Glutamatergic neuron (in vitro differentiated cells): ENCODE data around the gene POLR1B. TPM values are rescaled to one million over a fixed set of nuclear protein-coding genes. Genes with fewer than 3 reads are reported as not detected.
"Not testable (repeated sequence)": the region's sequence is repeated elsewhere in the genome, so short reads cannot be mapped to it uniquely, and the experiment has no call there.

Experiments
- DNase-seq: peaks from one replicate; pipeline ENCODE4 v3.0.0; 2022
- H3K27ac Mint-ChIP-seq: one replicate; pipeline ENCODE4 v1.8.0; 2020; ENCODE audit warnings: mild to moderate bottlenecking, mixed read lengths, inconsistent platforms; ENCODE audit not compliant: unreplicated experiment
- H3K27me3 Mint-ChIP-seq: one replicate; pipeline ENCODE4 v1.8.0; 2020; ENCODE audit warnings: mild to moderate bottlenecking, moderate library complexity, mixed read lengths, inconsistent platforms; ENCODE audit not compliant: unreplicated experiment
- H3K36me3 Mint-ChIP-seq: one replicate; pipeline ENCODE4 v1.8.0; 2020; ENCODE audit warnings: mild to moderate bottlenecking, mixed read lengths, inconsistent platforms; ENCODE audit not compliant: unreplicated experiment
- H3K4me1 Mint-ChIP-seq: one replicate; pipeline ENCODE4 v1.8.0; 2020; ENCODE audit warnings: mild to moderate bottlenecking, low read depth, mixed read lengths, inconsistent platforms; ENCODE audit not compliant: unreplicated experiment
- H3K4me3 Mint-ChIP-seq: one replicate; pipeline ENCODE4 v1.8.0; 2020; ENCODE audit warnings: mild to moderate bottlenecking, mixed read lengths, inconsistent platforms; ENCODE audit not compliant: unreplicated experiment
- H3K9me3 Mint-ChIP-seq: one replicate; pipeline ENCODE4 v1.8.0; 2020; ENCODE audit warnings: mild to moderate bottlenecking, moderate library complexity, mixed read lengths, inconsistent platforms; ENCODE audit not compliant: unreplicated experiment
- long read RNA-seq: library from polyadenylated mRNA; unstranded; transcript quantifications from one replicate; pipeline ENCODE4 v2.0.0, GENCODE V29; 2020; ENCODE audit not compliant: unreplicated experiment
- total RNA-seq: library from RNA; stranded (reverse); fragmentation: NEBNext Ultra II Directional; extraction: Animal tissue kit (Norgen Biotek cat#: 25700); gene quantifications from one replicate; pipeline ENCODE4 v1.2.1, GENCODE V29; 2021; ENCODE audit not compliant: unreplicated experiment
- TF ChIP-seq, protein P1 (sequence below): fragments of 200-600 bp; sonication (generic); IDR thresholded peaks from one replicate; pipeline ENCODE4 v1.5.0; 2021; ENCODE audit not compliant: partially characterized antibody, unreplicated experiment

Gene POLR1B, protein sequence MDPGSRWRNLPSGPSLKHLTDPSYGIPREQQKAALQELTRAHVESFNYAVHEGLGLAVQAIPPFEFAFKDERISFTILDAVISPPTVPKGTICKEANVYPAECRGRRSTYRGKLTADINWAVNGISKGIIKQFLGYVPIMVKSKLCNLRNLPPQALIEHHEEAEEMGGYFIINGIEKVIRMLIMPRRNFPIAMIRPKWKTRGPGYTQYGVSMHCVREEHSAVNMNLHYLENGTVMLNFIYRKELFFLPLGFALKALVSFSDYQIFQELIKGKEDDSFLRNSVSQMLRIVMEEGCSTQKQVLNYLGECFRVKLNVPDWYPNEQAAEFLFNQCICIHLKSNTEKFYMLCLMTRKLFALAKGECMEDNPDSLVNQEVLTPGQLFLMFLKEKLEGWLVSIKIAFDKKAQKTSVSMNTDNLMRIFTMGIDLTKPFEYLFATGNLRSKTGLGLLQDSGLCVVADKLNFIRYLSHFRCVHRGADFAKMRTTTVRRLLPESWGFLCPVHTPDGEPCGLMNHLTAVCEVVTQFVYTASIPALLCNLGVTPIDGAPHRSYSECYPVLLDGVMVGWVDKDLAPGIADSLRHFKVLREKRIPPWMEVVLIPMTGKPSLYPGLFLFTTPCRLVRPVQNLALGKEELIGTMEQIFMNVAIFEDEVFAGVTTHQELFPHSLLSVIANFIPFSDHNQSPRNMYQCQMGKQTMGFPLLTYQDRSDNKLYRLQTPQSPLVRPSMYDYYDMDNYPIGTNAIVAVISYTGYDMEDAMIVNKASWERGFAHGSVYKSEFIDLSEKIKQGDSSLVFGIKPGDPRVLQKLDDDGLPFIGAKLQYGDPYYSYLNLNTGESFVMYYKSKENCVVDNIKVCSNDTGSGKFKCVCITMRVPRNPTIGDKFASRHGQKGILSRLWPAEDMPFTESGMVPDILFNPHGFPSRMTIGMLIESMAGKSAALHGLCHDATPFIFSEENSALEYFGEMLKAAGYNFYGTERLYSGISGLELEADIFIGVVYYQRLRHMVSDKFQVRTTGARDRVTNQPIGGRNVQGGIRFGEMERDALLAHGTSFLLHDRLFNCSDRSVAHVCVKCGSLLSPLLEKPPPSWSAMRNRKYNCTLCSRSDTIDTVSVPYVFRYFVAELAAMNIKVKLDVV
- total RNA-seq = 13.9 TPM
- long read RNA-seq, full-length matches to known transcripts = 2 of 3 reads
- long read RNA-seq, partial matches to known transcripts = 0 of 3 reads
- long read RNA-seq, other reads (novel, unspliced or antisense) = 1 of 3 reads

DNA sequence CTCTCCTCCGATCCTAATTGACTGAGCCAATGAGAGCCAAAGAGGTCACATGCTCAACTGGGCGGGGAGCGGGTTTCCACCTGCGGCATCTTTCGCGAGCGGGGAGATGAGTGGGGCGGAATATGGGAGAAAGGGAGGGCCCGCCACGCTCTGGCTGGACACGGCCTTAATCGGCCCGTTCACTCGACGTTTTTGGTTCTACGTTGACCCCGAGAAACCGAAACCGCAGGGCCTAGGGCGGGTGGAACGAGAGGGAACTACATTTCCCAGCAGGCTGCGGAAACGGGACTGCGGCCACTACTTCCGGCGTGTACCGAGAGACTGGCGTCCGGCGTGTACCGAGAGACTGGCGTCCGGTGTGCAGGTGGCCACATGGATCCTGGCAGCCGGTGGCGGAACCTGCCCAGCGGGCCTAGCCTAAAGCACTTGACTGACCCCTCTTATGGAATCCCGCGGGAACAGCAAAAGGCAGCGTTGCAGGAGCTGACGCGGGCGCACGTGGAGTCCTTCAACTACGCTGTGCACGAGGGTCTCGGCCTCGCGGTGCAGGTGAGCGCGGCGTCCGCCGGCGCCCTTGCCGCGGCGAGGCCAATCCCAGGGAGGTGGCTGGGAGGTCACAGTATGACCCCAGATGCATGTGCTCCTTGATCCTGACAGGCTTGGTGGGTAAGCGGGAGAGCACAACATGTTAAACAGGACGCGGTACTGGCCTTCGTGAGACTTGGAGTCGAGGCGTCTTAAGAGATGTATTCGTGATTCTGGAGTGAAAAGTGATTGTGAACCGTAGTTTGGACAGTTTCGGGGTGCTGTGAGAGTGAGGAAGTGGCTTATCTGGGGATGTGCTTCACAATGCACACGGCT, at the start of gene POLR1B:
Gene POLR1B (plus strand): TSS at position 343 of the 861 bp plus-strand sequence. CDS start 30 bp downstream, at position 373.
- peaks cover 6% of the 10 kb centered on the region for H3K9me3 Mint-ChIP-seq

DNA sequence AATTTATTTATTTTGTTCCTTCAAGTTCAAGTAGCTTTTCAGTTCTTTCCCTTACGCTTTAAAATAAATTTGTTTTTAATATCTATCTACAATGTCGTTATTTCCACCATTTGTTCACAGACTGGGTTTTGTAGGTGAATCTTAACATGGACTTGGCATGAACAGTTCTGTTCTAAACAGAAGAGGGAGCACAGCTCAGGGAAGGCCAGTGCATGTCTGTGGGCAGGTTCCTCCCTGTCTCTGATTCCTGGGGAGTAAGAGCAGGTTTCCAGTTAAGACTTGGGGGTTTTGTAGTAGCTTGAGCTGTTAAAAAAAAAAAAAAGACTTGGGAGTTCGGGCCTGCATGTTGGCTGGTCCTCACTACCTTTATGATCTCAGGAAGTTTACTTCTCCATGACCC, 49.2 kb upstream of the POLR1B start:
- Mint-ChIP-seq H3K27ac (no peak overlapping the region), H3K4me1 (peaks cover 3% of the 10 kb centered on the region), H3K36me3 (peaks cover 3% of the 10 kb centered on the region), H3K27me3 (peaks cover 3% of the 10 kb centered on the region), H3K9me3 (no peaks in the 10 kb centered on the region), H3K4me3 (no peak overlapping the region)
- DNase-seq = no peak
- TF ChIP-seq, protein P1, sequence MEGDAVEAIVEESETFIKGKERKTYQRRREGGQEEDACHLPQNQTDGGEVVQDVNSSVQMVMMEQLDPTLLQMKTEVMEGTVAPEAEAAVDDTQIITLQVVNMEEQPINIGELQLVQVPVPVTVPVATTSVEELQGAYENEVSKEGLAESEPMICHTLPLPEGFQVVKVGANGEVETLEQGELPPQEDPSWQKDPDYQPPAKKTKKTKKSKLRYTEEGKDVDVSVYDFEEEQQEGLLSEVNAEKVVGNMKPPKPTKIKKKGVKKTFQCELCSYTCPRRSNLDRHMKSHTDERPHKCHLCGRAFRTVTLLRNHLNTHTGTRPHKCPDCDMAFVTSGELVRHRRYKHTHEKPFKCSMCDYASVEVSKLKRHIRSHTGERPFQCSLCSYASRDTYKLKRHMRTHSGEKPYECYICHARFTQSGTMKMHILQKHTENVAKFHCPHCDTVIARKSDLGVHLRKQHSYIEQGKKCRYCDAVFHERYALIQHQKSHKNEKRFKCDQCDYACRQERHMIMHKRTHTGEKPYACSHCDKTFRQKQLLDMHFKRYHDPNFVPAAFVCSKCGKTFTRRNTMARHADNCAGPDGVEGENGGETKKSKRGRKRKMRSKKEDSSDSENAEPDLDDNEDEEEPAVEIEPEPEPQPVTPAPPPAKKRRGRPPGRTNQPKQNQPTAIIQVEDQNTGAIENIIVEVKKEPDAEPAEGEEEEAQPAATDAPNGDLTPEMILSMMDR = no peak

More for the DNA sequence above, at the start of gene POLR1B:
- H3K4me3 Mint-ChIP-seq = no peak within 1 kb of the TSS
- peak; percentile 85 for DNase-seq
- H3K4me1 Mint-ChIP-seq = no peaks in the 10 kb centered on the region
- TF ChIP-seq, protein P1 = no peak
- H3K27me3 Mint-ChIP-seq = peaks cover 3% of the 10 kb centered on the region
- no peaks in the 10 kb centered on the region for H3K36me3 Mint-ChIP-seq
- H3K27ac Mint-ChIP-seq = peak within 1 kb of the TSS; percentile 94

DNA sequence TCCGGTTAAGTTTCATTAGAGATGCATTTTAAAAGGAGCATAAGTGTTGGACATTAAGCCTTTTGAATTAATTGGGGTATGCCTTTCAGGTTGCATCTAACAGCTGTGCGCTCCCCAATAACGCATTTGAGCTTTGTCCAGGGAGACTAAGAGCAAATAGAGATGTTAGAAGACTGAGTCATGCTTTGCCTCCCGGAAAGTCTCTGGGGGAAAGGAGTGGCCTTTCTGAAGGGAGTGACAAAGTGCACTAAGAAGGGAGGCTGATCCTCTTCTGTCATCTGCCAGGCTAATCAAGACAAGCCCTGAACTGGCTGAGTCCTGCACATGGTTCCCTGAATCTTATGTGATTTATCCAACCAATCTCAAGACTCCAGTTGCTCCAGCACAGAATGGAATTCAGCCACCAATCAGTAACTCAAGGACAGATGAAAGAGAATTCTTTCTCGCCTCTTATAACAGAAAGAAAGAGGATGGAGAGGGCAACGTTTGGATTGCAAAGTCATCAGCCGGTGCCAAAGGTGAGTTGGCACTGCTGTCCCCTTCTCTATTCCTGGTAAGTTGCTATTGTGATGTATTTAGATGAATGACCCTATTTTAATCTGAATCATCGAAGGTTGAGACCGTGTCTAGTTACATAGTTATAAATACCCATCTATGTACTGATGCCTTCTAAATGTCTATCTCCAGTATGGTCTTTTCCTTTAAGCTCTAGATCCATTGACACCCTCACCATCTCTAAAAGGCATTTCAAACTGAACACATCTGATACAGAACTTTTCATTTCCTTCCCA, 48.2 kb upstream of the POLR1B start:
- peaks cover 2% of the 10 kb centered on the region for H3K4me1 Mint-ChIP-seq
- H3K27me3 Mint-ChIP-seq = peaks cover 3% of the 10 kb centered on the region
- no peaks in the 10 kb centered on the region for H3K9me3 Mint-ChIP-seq
- DNase-seq = peak; percentile 42
- H3K27ac Mint-ChIP-seq = no peak overlapping the region
- H3K36me3 Mint-ChIP-seq = peaks cover 3% of the 10 kb centered on the region
- TF ChIP-seq, protein P1 = no peak
- H3K4me3 Mint-ChIP-seq = no peak overlapping the region

DNA sequence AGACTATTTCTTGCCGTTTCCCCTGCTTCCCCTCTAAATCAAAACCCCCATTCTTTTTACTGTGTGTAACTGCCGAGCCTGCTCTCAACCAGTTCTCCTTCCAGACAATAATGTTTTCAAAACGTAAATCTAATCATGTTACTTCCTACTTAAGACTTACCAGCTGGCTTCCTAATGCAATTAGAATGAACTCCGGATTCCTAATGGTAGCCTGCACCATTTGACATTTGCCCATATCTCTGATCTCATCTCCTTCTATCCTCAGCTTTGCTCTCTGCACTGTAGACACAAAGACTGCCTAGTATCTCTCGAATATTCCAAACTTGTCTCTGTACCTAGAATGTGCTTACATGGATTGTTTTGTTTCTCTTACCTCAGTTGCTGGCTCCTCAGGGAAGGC, 47.4 kb upstream of the POLR1B start:
- TF ChIP-seq, protein P1 = no peak
- Mint-ChIP-seq H3K27ac (no peak overlapping the region), H3K4me1 (peaks cover 2% of the 10 kb centered on the region), H3K27me3 (peaks cover 3% of the 10 kb centered on the region), H3K4me3 (no peak overlapping the region), H3K9me3 (no peaks in the 10 kb centered on the region), H3K36me3 (peaks cover 3% of the 10 kb centered on the region)
- no peak for DNase-seq

DNA sequence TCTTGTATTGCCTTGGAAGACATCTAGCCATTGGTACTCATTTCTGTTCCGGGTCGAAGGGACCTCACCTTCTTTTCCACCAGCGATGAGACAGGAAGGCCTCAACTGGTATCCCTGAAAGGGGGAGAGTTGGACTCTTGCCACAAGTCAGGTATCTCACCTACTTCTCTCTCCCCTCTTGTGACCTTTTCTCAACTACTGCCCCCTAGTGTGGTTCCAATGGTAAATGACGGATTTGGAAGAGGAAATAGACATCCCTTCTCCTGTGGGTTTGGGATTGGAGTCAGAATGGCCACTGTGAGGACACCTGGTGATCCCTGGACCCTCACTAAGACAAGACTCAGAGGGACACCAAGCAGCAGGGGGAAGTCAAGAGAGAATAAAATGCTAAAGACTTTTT, 46.4 kb upstream of the POLR1B start:
- DNase-seq, H3K9me3 Mint-ChIP-seq, H3K36me3 Mint-ChIP-seq, H3K4me3 Mint-ChIP-seq, H3K4me1 Mint-ChIP-seq, H3K27me3 Mint-ChIP-seq: not testable (repeated sequence)
- H3K27ac Mint-ChIP-seq = peak overlapping the region; percentile 43
